Body of pancreas (tissue), 4 donors: ENCODE measurements around the gene TRMT61B.

Source experiments
- CTCF ChIP-seq, 7 experiments: fragments of 450-650 bp in 4 of 7; fragments of 200-600 bp in 3 of 7; sonication (generic) in 3 of 7; IDR thresholded peaks; one replicate each; pipeline ENCODE4 v1.5.1; 2016 to 2019; ENCODE audit warnings: antibody characterized with exemption in 7 of 7
- POLR2A ChIP-seq, 3 donors: fragments of 450-650 bp; IDR thresholded peaks; one replicate each; pipeline ENCODE4 v1.6.1; 2016; ENCODE audit warnings: antibody characterized with exemption in 3 of 3, mild to moderate bottlenecking in 2 of 3

- TF ChIP-seq POLR2A (IDR thresholded peaks at IDR 0.05): no peak
- no peak for TF ChIP-seq CTCF (IDR thresholded peaks at IDR 0.05)
These were observed 41.7 kb downstream of the TRMT61B start for GRCh38 chr2:28828382-28828781.
